PC-3 (cell line): Measurements from ENCODE around the gene PITX3. TPM values are rescaled to one million over a fixed set of nuclear protein-coding genes. Genes with fewer than 3 reads are reported as not detected.

Experiments used
- ATAC-seq: fragments of 200-7000 bp; cut with Tn5 transposase; 2 replicates; pipeline ENCODE4 v1.9.1; 2020; ENCODE audit warnings: mild to moderate bottlenecking, moderate library complexity
- BruUV-seq: library from RNA; stranded (reverse); fragments of 400-500 nt; replicated peaks from 2 replicates; lab custom pipeline; 2021; lab: Mats Ljungman, UMichigan
- CTCF ChIA-PET: fragments of 300-600 bp; sonication (Branson Sonifier 250); formaldehyde crosslinking; loops from one replicate; lab custom pipeline; 2022; ENCODE audit warnings: antibody characterized with exemption; lab: Charles Lee
- POLR2A ChIA-PET: fragments of 300-600 bp; sonication (Branson Sonifier 250); formaldehyde crosslinking; loops from one replicate; lab custom pipeline; 2022; ENCODE audit warnings: antibody characterized with exemption; ENCODE audit not compliant: unreplicated experiment; lab: Charles Lee
- DNase-seq: peaks from one replicate; pipeline ENCODE4 v3.0.0-alpha.2; 2015
- H2AFZ ChIP-seq: fragments of 300-600 bp; sonication (generic); 2 replicates; pipeline ENCODE4 v1.6.0; 2016; ENCODE audit warnings: antibody characterized with exemption, low read length
- H3F3A ChIP-seq: fragments of 300-600 bp; sonication (generic); one replicate; pipeline ENCODE4 v1.6.0; 2017; ENCODE audit warnings: antibody characterized with exemption, low read length, control low read depth, mild to moderate bottlenecking; ENCODE audit not compliant: unreplicated experiment
- H3K27ac ChIP-seq: fragments of 300-600 bp; sonication (generic); 2 replicates; pipeline ENCODE4 v1.5.1; 2016; ENCODE audit warnings: mild to moderate bottlenecking, low read length
- H3K27me3 ChIP-seq: fragments of 300-600 bp; sonication (generic); 2 replicates; pipeline ENCODE4 v1.6.1; 2016; ENCODE audit warnings: low read length, mixed read lengths
- H3K36me3 ChIP-seq: fragments of 300-600 bp; sonication (generic); 2 replicates; pipeline ENCODE4 v1.6.1; 2016; ENCODE audit warnings: low read depth, mixed run types, low read length, mixed read lengths
- H3K4me1 ChIP-seq: fragments of 300-600 bp; sonication (generic); 2 replicates; pipeline ENCODE4 v1.5.1; 2016; ENCODE audit warnings: low read length; ENCODE audit not compliant: insufficient read depth
- H3K4me2 ChIP-seq: fragments of 300-600 bp; sonication (generic); 2 replicates; pipeline ENCODE4 v1.6.0; 2016; ENCODE audit warnings: low read length
- H3K4me3 ChIP-seq: fragments of 300-600 bp; sonication (generic); 2 replicates; pipeline ENCODE4 v1.5.1; 2016; ENCODE audit warnings: mild to moderate bottlenecking, low read length, mixed read lengths
- H3K79me2 ChIP-seq: fragments of 300-600 bp; sonication (generic); 2 replicates; pipeline ENCODE4 v1.6.1; 2017; ENCODE audit warnings: low read length, mixed read lengths
- H3K9ac ChIP-seq: fragments of 300-600 bp; sonication (generic); 2 replicates; pipeline ENCODE4 v1.6.0; 2016; ENCODE audit warnings: mild to moderate bottlenecking, low read length
- H3K9me2 ChIP-seq: fragments of 300-600 bp; sonication (generic); replicated peaks from 2 replicates; pipeline ENCODE4 v1.6.1; 2016; ENCODE audit warnings: mixed run types, low read length, mixed read lengths
- H3K9me3 ChIP-seq: fragments of 300-600 bp; sonication (generic); 2 replicates; pipeline ENCODE4 v1.6.1; 2016; ENCODE audit warnings: low read length, mixed read lengths
- H4K20me1 ChIP-seq: fragments of 300-600 bp; sonication (generic); 2 replicates; pipeline ENCODE4 v1.6.1; 2016; ENCODE audit warnings: low read length, mixed read lengths
- CTCF ChIP-seq: fragments of 300-600 bp; sonication (generic); conservative IDR thresholded peaks from 2 replicates; pipeline ENCODE4 v1.5.1; 2017; ENCODE audit warnings: antibody characterized with exemption, low read depth, mild to moderate bottlenecking, low read length
- EZH2 ChIP-seq: fragments of 300-600 bp; sonication (generic); IDR thresholded peaks from one replicate; pipeline ENCODE4 v1.6.1; 2017; ENCODE audit warnings: antibody characterized with exemption, mild to moderate bottlenecking, low read length; ENCODE audit not compliant: unreplicated experiment
- EZH2phosphoT487 ChIP-seq: fragments of 300-600 bp; sonication (generic); IDR thresholded peaks from 2 replicates; pipeline ENCODE4 v1.6.1; 2018; ENCODE audit warnings: mild to moderate bottlenecking, antibody characterized with exemption, low read length, borderline replicate concordance
- intact Hi-C: fragments of 100-400 bp; cut with micrococcal nuclease; formaldehyde crosslinking; loops from 2 replicates; pipeline ENCODE4 v1.9.0; 2023
- total RNA-seq: library from RNA; depleted of rRNA; stranded (reverse); fragments of >200 nt; gene quantifications from 2 replicates; pipeline ENCODE4 v1.2.3, GENCODE V29; 2014

PITX3 gene
- total RNA-seq, 1 experiment from 2014 or later, result not detected

DNA sequence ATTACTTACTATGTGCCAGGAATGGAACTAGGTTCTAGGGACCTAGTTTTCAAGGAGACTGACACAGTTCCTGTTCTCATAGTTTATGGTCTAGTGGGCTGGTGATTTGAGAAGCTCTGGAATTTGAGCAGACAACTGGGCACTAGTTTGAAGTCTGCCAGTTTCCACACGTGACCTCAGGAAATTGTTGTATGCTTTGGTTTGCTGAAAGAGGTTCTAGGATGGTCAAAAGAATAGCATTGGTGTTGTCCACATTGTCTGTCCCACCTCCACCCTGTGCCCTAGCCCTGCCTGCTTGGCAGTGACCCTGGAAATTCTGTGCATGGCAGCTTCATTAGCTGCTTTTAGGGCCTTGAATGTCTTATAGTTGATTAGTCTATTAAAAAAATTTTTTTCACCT, 32.8 kb upstream of the PITX3 start:
- no peaks in the 10 kb centered on the region for H4K20me1 ChIP-seq
- no peak for DNase-seq

GRCh38 chr10:102269017-102269416, 27.7 kb upstream of the PITX3 start:
- Histone ChIP-seq H3K4me1 (peaks cover 25% of the 10 kb centered on the region), H4K20me1 (peaks cover 18% of the 10 kb centered on the region; the same call in 1 of the 2 replicates), H3K9me3 (no peaks in the 10 kb centered on the region), H3K4me3 (no peak overlapping the region), H3K36me3 (peaks cover 10% of the 10 kb centered on the region), H3K4me2 (no peak overlapping the region), H3K9me2 (no peaks in the 10 kb centered on the region), H3K27ac (no peak overlapping the region), H2AFZ (no peak overlapping the region), H3K9ac (no peak overlapping the region), H3K79me2 (peaks cover 69% of the 10 kb centered on the region), H3F3A (no peaks in the 10 kb centered on the region), H3K27me3 (no peaks in the 10 kb centered on the region)
- ATAC-seq (no peak), DNase-seq (no peak)
- POLR2A ChIA-PET, result no interaction called here
- intact Hi-C loops, result no loop called here
- CTCF ChIA-PET, result no interaction called here
- no TSS peak for BruUV-seq
- TF ChIP-seq EZH2phosphoT487 (no peak), CTCF (no peak), EZH2 (no peak)

More for the DNA sequence above, 32.8 kb upstream of the PITX3 start:
- Histone ChIP-seq H3K9ac (no peak overlapping the region), H3K4me2 (no peak overlapping the region), H2AFZ (no peak overlapping the region), H3F3A (no peaks in the 10 kb centered on the region), H3K79me2 (peaks cover 55% of the 10 kb centered on the region), H3K27me3 (no peaks in the 10 kb centered on the region), H3K9me2 (no peaks in the 10 kb centered on the region), H3K9me3 (no peaks in the 10 kb centered on the region), H3K36me3 (no peaks in the 10 kb centered on the region), H3K27ac (no peak overlapping the region), H3K4me3 (no peak overlapping the region), H3K4me1 (no peaks in the 10 kb centered on the region)
- intact Hi-C loops, result no loop called here
- POLR2A ChIA-PET, result no interaction called here
- TF ChIP-seq EZH2, result no peak
- TF ChIP-seq CTCF, result no peak
- no peak for TF ChIP-seq EZH2phosphoT487
- ATAC-seq, result no peak
- BruUV-seq, result no TSS peak
- CTCF ChIA-PET, result no interaction called here

DNA sequence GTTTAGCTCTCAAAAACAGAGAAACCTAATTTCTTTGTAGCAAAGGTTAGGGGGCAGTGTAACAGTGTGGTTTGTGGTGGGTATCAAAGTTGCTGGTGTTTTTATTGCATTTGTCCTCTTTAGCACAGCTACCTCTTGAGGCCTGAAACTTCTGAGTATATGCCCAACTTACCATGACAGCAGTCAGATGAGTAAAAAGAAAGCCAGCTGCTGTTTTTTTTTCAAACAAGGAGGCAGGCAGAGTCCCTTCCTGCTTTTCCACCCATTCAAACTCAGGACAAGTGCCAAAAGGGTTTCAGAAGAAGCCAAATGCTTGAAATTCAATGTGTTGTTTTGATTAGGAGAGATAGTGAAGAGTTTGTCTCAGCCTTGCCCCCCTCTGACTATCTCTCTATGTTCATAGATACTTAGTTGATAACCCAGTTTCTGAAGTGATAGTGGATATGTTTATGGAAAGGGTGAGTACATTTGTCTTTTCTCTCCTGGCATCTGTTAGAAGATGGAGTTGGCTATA, 27.1 kb upstream of the PITX3 start:
- no peak overlapping the region for H2AFZ ChIP-seq
- ATAC-seq (no peak), DNase-seq (no peak)
- H3K36me3 ChIP-seq, result peaks cover 10% of the 10 kb centered on the region
- ChIA-PET POLR2A (no interaction called here), CTCF (no interaction called here)
- no TSS peak for BruUV-seq
- intact Hi-C loops, result no loop called here
- peaks cover 25% of the 10 kb centered on the region for H3K4me1 ChIP-seq
- TF ChIP-seq EZH2phosphoT487 (no peak), CTCF (no peak), EZH2 (no peak)
- H3K9ac ChIP-seq, result no peak overlapping the region
- no peaks in the 10 kb centered on the region for H3K27me3 ChIP-seq
- peak overlapping the region; percentile 21; the same call in 1 of the 2 replicates for H3K4me2 ChIP-seq
- H3K9me3 ChIP-seq, result no peaks in the 10 kb centered on the region
- peaks cover 18% of the 10 kb centered on the region; the same call in 1 of the 2 replicates for H4K20me1 ChIP-seq
- H3K9me2 ChIP-seq, result no peaks in the 10 kb centered on the region
- H3F3A ChIP-seq, result no peaks in the 10 kb centered on the region
- peak overlapping the region; percentile 52 for H3K27ac ChIP-seq
- peaks cover 69% of the 10 kb centered on the region for H3K79me2 ChIP-seq
- no peak overlapping the region for H3K4me3 ChIP-seq
